OCI-LY3 (cell line): ENCODE measurements around the gene MAP3K5.

Source experiments
- CTCF ChIP-seq: fragments of 200-600, 300-600 bp; sonication (generic); IDR thresholded peaks from 2 replicates; pipeline ENCODE4 v1.5.1; 2014; ENCODE audit warnings: antibody characterized with exemption, low read length, low read depth
- EZH2phosphoT487 ChIP-seq: fragments of 200-600 bp; shearing (Covaris generic); IDR thresholded peaks from 2 replicates; pipeline ENCODE4 v1.6.1; 2018; ENCODE audit warnings: antibody characterized with exemption, mixed run types, low read depth

GRCh38 chr6:136783021-136783420 is 9.3 kb downstream of the MAP3K5 start:
- TF ChIP-seq CTCF (no peak), EZH2phosphoT487 (no peak)
